HTERT RPE-1 (cell line): ENCODE results near the gene SCUBE1.
"Not testable (repeated sequence)": the region's sequence is repeated elsewhere in the genome, so short reads cannot be mapped to it uniquely, and the experiment has no call there.

Experiments used
- in situ Hi-C: fragments of 300-500 bp; cut with MboI; formaldehyde crosslinking; loops from 4 replicates; pipeline ENCODE4 v1.14.3; 2020; ENCODE audit warnings: low sequenced_read_pairs

SCUBE1 gene

GRCh38 chr22:43360576-43360975 is 17.4 kb upstream of the SCUBE1 start:
- in situ Hi-C loops, result no loop called here

- in situ Hi-C loops, result no loop called here
These were observed 13.7 kb upstream of the SCUBE1 start for GRCh38 chr22:43356881-43357280.

- in situ Hi-C loops, result not testable (repeated sequence)
These were observed 12.5 kb upstream of the SCUBE1 start for GRCh38 chr22:43355688-43356087.

- in situ Hi-C loops, result no loop called here
These were observed 8.8 kb upstream of the SCUBE1 start for GRCh38 chr22:43351966-43352345.

- in situ Hi-C loops, result no loop called here
These were observed 6.5 kb upstream of the SCUBE1 start for GRCh38 chr22:43349636-43350035.

- in situ Hi-C loops, result no loop called here
These were observed 3.4 kb upstream of the SCUBE1 start for GRCh38 chr22:43346521-43346929.

- in situ Hi-C loops, result no loop called here
These were observed 2.7 kb upstream of the SCUBE1 start for GRCh38 chr22:43345761-43346301.

- in situ Hi-C loops, result no loop called here
These were observed 2.2 kb upstream of the SCUBE1 start for GRCh38 chr22:43345356-43345755.

GRCh38 chr22:43344520-43344787 is 1.3 kb upstream of the SCUBE1 start:
- in situ Hi-C loops, result no loop called here

- in situ Hi-C loops, result no loop called here
These were observed 723 bp upstream of the SCUBE1 start for GRCh38 chr22:43343670-43344519.

- in situ Hi-C loops, result no loop called here
These were observed 568 bp downstream of the SCUBE1 start for GRCh38 chr22:43342347-43343261.

GRCh38 chr22:43341565-43341964 is 1.6 kb downstream of the SCUBE1 start:
- in situ Hi-C loops, result no loop called here

- in situ Hi-C loops, result no loop called here
These were observed 4.3 kb downstream of the SCUBE1 start for GRCh38 chr22:43338766-43339345.

- in situ Hi-C loops, result no loop called here
These were observed 5.2 kb downstream of the SCUBE1 start for GRCh38 chr22:43337946-43338345.

- in situ Hi-C loops, result no loop called here
These were observed 5.8 kb downstream of the SCUBE1 start for GRCh38 chr22:43337385-43337784.

- in situ Hi-C loops, result no loop called here
These were observed 8.8 kb downstream of the SCUBE1 start for GRCh38 chr22:43334378-43334777.

- in situ Hi-C loops, result no loop called here
These were observed 9.2 kb downstream of the SCUBE1 start for GRCh38 chr22:43333978-43334377.

GRCh38 chr22:43333156-43333555 is 10.0 kb downstream of the SCUBE1 start:
- in situ Hi-C loops, result no loop called here

- in situ Hi-C loops, result no loop called here
These were observed 11.5 kb downstream of the SCUBE1 start for GRCh38 chr22:43331698-43332097.

- in situ Hi-C loops, result no loop called here
These were observed 12.1 kb downstream of the SCUBE1 start for GRCh38 chr22:43331069-43331451.
